HFF-Myc (cell line): ENCODE results near the gene SSR4.

Source experiments
- DNase-seq: peaks from one replicate; pipeline ENCODE4 v3.0.0-alpha.2; 2011; ENCODE audit warnings: low read depth; ENCODE audit errors: extremely low read depth
- H3K4me3 ChIP-seq: replicated peaks from 2 replicates; pipeline ENCODE4 v1.5.1; 2011; ENCODE audit warnings: low read depth, mild to moderate bottlenecking, control low read depth, low read length
- CTCF ChIP-seq: IDR thresholded peaks from 2 replicates; pipeline ENCODE4 v1.5.1; 2012; ENCODE audit warnings: mild to moderate bottlenecking, low read depth, low read length, control low read depth; ENCODE audit errors: missing control alignments

The SSR4 gene

GRCh38 chrX:153771415-153772315 lies 22.8 kb upstream of the SSR4 start:
- H3K4me3 ChIP-seq, result no peak overlapping the region
- DNase-seq, result no peak
- no peak for TF ChIP-seq CTCF

GRCh38 chrX:153772316-153773217 lies 21.9 kb upstream of the SSR4 start:
- TF ChIP-seq CTCF, result no peak
- no peak overlapping the region for H3K4me3 ChIP-seq
- DNase-seq, result no peak

GRCh38 chrX:153773218-153773611 lies 21.3 kb upstream of the SSR4 start:
- no peak for TF ChIP-seq CTCF
- H3K4me3 ChIP-seq, result no peak overlapping the region
- DNase-seq, result no peak

- H3K4me3 ChIP-seq, result no peak overlapping the region
- DNase-seq, result no peak
- no peak for TF ChIP-seq CTCF
These were observed 20.5 kb upstream of the SSR4 start for GRCh38 chrX:153773741-153774575.

- H3K4me3 ChIP-seq, result no peak overlapping the region
- no peak for DNase-seq
- no peak for TF ChIP-seq CTCF
These were observed 19.7 kb upstream of the SSR4 start for GRCh38 chrX:153774576-153775292.
